Peyer's patch (tissue), 4 donors: Measurements from ENCODE around the gene RAC3.

Experiments
- CTCF ChIP-seq, 6 experiments: fragments of 450-650 bp in 4 of 6; fragments of 200-600 bp in 2 of 6; sonication (generic) in 1 of 6; IDR thresholded peaks; one replicate each; pipeline ENCODE4 v1.5.1; 2017 to 2019; ENCODE audit warnings: antibody characterized with exemption in 6 of 6, mild to moderate bottlenecking in 3 of 6, moderate library complexity in 1 of 6
- POLR2A ChIP-seq, 2 donors: fragments of 450-650 bp; IDR thresholded peaks; one replicate each; pipeline ENCODE4 v1.5.1; 2017; ENCODE audit warnings: antibody characterized with exemption in 2 of 2, mild to moderate bottlenecking in 2 of 2, moderate library complexity in 2 of 2

- TF ChIP-seq CTCF (IDR thresholded peaks at IDR 0.05) (no peak), POLR2A (IDR thresholded peaks at IDR 0.05) (no peak)
Observed at GRCh38 chr17:82064433-82065192, 33.1 kb downstream of the RAC3 start.
